ENCODE results near the gene SPATA3.

Gene SPATA3
- 0 to 0.37 (median 0) reads per million in 9 experiments for total RNA-seq

- ATAC-seq (replicated peaks) (no peak), DNase-seq (no peak)
- Mint-ChIP-seq H3K4me3 (no peak within 1 kb of the TSS), H3K4me1 (ENCODE audit: low read depth in 2 of 2) (no peaks in the 10 kb centered on the region), H3K27ac (no peak within 1 kb of the TSS), H3K27me3 (peaks cover 92 to 98% of the 10 kb centered on the region in 2 donors), H3K36me3 (ENCODE audit: insufficient read depth) (no peaks in the 10 kb centered on the region), H3K9me3 (no peaks in the 10 kb centered on the region)
Measured at GRCh38 chr2:230995821-230996220, at the start of gene SPATA3. Gene SPATA3, plus strand, starts transcription at chr2:230996121. Its CDS starts 113 bp downstream, at chr2:230996234.

- no peak overlapping the region for H3K27ac Mint-ChIP-seq
Measured at GRCh38 chr2:230946429-230947234, 49.3 kb upstream of the SPATA3 start.

GRCh38 chr2:230947235-230947576 lies 48.7 kb upstream of the SPATA3 start:
- peaks cover 10 to 30% of the 10 kb centered on the region in 2 donors for H3K4me1 Mint-ChIP-seq (ENCODE audit: low read depth in 2 of 2)
- DNase-seq = no peak
- peaks cover 2% of the 10 kb centered on the region for H3K36me3 Mint-ChIP-seq (ENCODE audit: insufficient read depth)
- no peak overlapping the region for H3K27ac Mint-ChIP-seq
- H3K4me3 Mint-ChIP-seq = no peak overlapping the region
- peaks cover 7 to 31% of the 10 kb centered on the region in 2 donors for H3K27me3 Mint-ChIP-seq
- no peaks in the 10 kb centered on the region for H3K9me3 Mint-ChIP-seq
- ATAC-seq (replicated peaks) = no peak

More at GRCh38 chr2:230946429-230947234, 49.3 kb upstream of the SPATA3 start:
- H3K4me1 Mint-ChIP-seq (ENCODE audit: low read depth in 2 of 2) = peaks cover 10 to 30% of the 10 kb centered on the region in 2 donors
- H3K4me3 Mint-ChIP-seq = no peak overlapping the region
- peaks cover 7 to 34% of the 10 kb centered on the region in 2 donors for H3K27me3 Mint-ChIP-seq
- DNase-seq (no peak), ATAC-seq (replicated peaks) (no peak)
- H3K36me3 Mint-ChIP-seq (ENCODE audit: insufficient read depth) = peaks cover 3% of the 10 kb centered on the region
- H3K9me3 Mint-ChIP-seq = no peaks in the 10 kb centered on the region

GRCh38 chr2:230947908-230948365 lies 48.0 kb upstream of the SPATA3 start:
- Mint-ChIP-seq H3K9me3 (no peaks in the 10 kb centered on the region), H3K4me3 (no peak overlapping the region), H3K27ac (no peak overlapping the region), H3K27me3 (peaks cover 10 to 34% of the 10 kb centered on the region in 2 donors), H3K4me1 (ENCODE audit: low read depth in 2 of 2) (peaks cover 10 to 26% of the 10 kb centered on the region in 2 donors), H3K36me3 (ENCODE audit: insufficient read depth) (no peaks in the 10 kb centered on the region)
- no peak for ATAC-seq (replicated peaks)
- no peak for DNase-seq

GRCh38 chr2:230949966-230950873 lies 45.7 kb upstream of the SPATA3 start:
- Mint-ChIP-seq H3K4me3 (peak overlapping the region in 1 of 2 donors; percentile 23), H3K27ac (peak overlapping the region in 1 of 2 donors; percentile 26), H3K36me3 (ENCODE audit: insufficient read depth) (no peaks in the 10 kb centered on the region), H3K9me3 (no peaks in the 10 kb centered on the region), H3K27me3 (peaks cover 22 to 43% of the 10 kb centered on the region in 2 donors), H3K4me1 (ENCODE audit: low read depth in 2 of 2) (peaks cover 0 to 12% of the 10 kb centered on the region in 2 donors)
- ATAC-seq (replicated peaks) (no peak), DNase-seq (no peak)

GRCh38 chr2:230950874-230951339 lies 45.0 kb upstream of the SPATA3 start:
- no peak overlapping the region for H3K27ac Mint-ChIP-seq

GRCh38 chr2:230951396-230951795 lies 44.5 kb upstream of the SPATA3 start:
- Mint-ChIP-seq H3K4me1 (ENCODE audit: low read depth in 2 of 2) (peaks cover 0 to 12% of the 10 kb centered on the region in 2 donors), H3K27ac (no peak overlapping the region), H3K4me3 (no peak overlapping the region), H3K9me3 (no peaks in the 10 kb centered on the region), H3K36me3 (ENCODE audit: insufficient read depth) (no peaks in the 10 kb centered on the region), H3K27me3 (peaks cover 22 to 50% of the 10 kb centered on the region in 2 donors)
- no peak for ATAC-seq (replicated peaks)
- no peak for DNase-seq

More at GRCh38 chr2:230950874-230951339, 45.0 kb upstream of the SPATA3 start:
- Mint-ChIP-seq H3K4me3 (no peak overlapping the region), H3K4me1 (ENCODE audit: low read depth in 2 of 2) (peaks cover 0 to 12% of the 10 kb centered on the region in 2 donors), H3K9me3 (no peaks in the 10 kb centered on the region), H3K36me3 (ENCODE audit: insufficient read depth) (no peaks in the 10 kb centered on the region), H3K27me3 (peaks cover 22 to 48% of the 10 kb centered on the region in 2 donors)
- no peak for DNase-seq
- no peak for ATAC-seq (replicated peaks)

GRCh38 chr2:230952226-230952956 lies 43.5 kb upstream of the SPATA3 start:
- H3K9me3 Mint-ChIP-seq = no peaks in the 10 kb centered on the region
- H3K27me3 Mint-ChIP-seq = peaks cover 32 to 60% of the 10 kb centered on the region in 2 donors
- H3K4me1 Mint-ChIP-seq (ENCODE audit: low read depth in 2 of 2) = peaks cover 7 to 21% of the 10 kb centered on the region in 2 donors

GRCh38 chr2:230953845-230954244 lies 42.1 kb upstream of the SPATA3 start:
- H3K4me1 Mint-ChIP-seq (ENCODE audit: low read depth in 2 of 2) = peaks cover 9 to 26% of the 10 kb centered on the region in 2 donors
- no peak overlapping the region for H3K4me3 Mint-ChIP-seq
- H3K27ac Mint-ChIP-seq = no peak overlapping the region

More at GRCh38 chr2:230952226-230952956, 43.5 kb upstream of the SPATA3 start:
- Mint-ChIP-seq H3K4me3 (no peak overlapping the region), H3K27ac (no peak overlapping the region), H3K36me3 (ENCODE audit: insufficient read depth) (no peaks in the 10 kb centered on the region)
- ATAC-seq (replicated peaks) = no peak
- no peak for DNase-seq

GRCh38 chr2:230954746-230955145 lies 41.2 kb upstream of the SPATA3 start:
- H3K9me3 Mint-ChIP-seq = no peaks in the 10 kb centered on the region
- H3K27me3 Mint-ChIP-seq = peaks cover 47 to 83% of the 10 kb centered on the region in 2 donors

More at GRCh38 chr2:230953845-230954244, 42.1 kb upstream of the SPATA3 start:
- no peaks in the 10 kb centered on the region for H3K36me3 Mint-ChIP-seq (ENCODE audit: insufficient read depth)
- H3K27me3 Mint-ChIP-seq = peaks cover 45 to 75% of the 10 kb centered on the region in 2 donors
- no peaks in the 10 kb centered on the region for H3K9me3 Mint-ChIP-seq
- DNase-seq (no peak), ATAC-seq (replicated peaks) (no peak)

GRCh38 chr2:230955163-230955737 lies 40.7 kb upstream of the SPATA3 start:
- Mint-ChIP-seq H3K4me1 (ENCODE audit: low read depth in 2 of 2) (peaks cover 9 to 17% of the 10 kb centered on the region in 2 donors), H3K27me3 (peaks cover 45 to 88% of the 10 kb centered on the region in 2 donors), H3K4me3 (no peak overlapping the region), H3K9me3 (no peaks in the 10 kb centered on the region), H3K36me3 (ENCODE audit: insufficient read depth) (no peaks in the 10 kb centered on the region), H3K27ac (no peak overlapping the region)
- DNase-seq (no peak), ATAC-seq (replicated peaks) (no peak)

More at GRCh38 chr2:230954746-230955145, 41.2 kb upstream of the SPATA3 start:
- ATAC-seq (replicated peaks) (no peak), DNase-seq (no peak)
- H3K4me1 Mint-ChIP-seq (ENCODE audit: low read depth in 2 of 2) = peaks cover 9 to 22% of the 10 kb centered on the region in 2 donors
- H3K36me3 Mint-ChIP-seq (ENCODE audit: insufficient read depth) = no peaks in the 10 kb centered on the region
- no peak overlapping the region for H3K4me3 Mint-ChIP-seq
- H3K27ac Mint-ChIP-seq = no peak overlapping the region

All from effector memory CD8-positive, alpha-beta T cell (primary cell).